ENCODE measurements around the gene C22orf39. TPM values are rescaled to one million over a fixed set of nuclear protein-coding genes. Genes with fewer than 3 reads are reported as not detected.

The C22orf39 gene
- total and polyA plus RNA-seq, 10 of the 15 experiments (the other 5 are each of a cell fraction or from before 2014, with no cell fraction given) = 6.7 to 47.0 (median 26.5) TPM

DNA sequence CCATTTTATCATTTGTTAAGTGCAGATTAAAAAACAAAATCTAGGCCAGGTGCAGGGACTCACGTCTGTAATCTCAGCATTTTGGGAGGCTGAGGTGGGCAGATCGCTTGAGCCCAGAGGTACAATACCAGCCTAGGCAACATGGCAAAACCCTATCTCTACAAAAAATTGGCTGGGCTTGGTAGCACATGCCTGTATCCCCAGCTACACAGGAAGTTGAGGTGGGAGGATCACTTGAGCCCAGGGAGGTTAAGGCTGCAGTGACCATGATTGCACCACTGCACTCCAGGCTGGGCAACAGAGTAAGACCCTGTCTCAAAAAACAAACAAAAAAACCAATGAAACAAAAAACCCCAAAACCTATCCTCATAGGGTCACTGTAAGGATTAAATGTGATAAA, 48.9 kb downstream of the C22orf39 start (continued):
- TF ChIP-seq YBX1 (IDR thresholded peaks at IDR 0.05) (no peak), RUNX3 (IDR thresholded peaks at IDR 0.05; ENCODE audit: low read length) (no peak)

DNA sequence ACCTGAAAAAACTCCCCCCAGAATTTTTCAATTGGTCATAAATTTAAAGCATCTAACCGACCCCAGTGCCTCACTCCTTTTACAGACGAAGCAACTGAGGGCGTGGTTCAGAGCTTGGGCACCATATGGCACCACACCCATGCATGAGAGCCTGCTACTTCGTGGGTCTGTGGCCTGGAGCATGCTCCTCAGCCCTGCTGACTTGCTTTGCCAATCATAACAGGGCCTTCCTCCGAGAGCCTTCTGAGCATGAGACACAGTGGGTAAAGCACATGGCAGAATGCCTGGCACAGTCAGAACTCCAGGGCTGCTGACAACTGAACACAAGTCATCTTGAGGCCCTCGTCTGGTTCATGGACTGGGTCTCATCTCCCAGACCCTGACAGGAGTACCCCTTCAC, 49.3 kb downstream of the C22orf39 start:
- DNase-seq (ENCODE audit: low read depth, low spot score) (no peak), ATAC-seq (no peak), FAIRE-seq (no peak)
- WGBS (ENCODE audit: insufficient coverage, insufficient replicate concordance, low lambda C conversion rate, missing lambda C conversion rate) = 88% methylated on average over 6 of the region's 6 CpGs
- Histone ChIP-seq H3K4me2 (ENCODE audit: control insufficient read depth, insufficient read depth) (no peak overlapping the region), H3K36me3 (ENCODE audit: control insufficient read depth in 2 of 2, insufficient read depth in 2 of 2, low read length in 1 of 2) (peaks cover 13 to 25% of the 10 kb centered on the region in 2 experiments; a peak in 3 of 4 replicates), H3K4me1 (ENCODE audit: control insufficient read depth, insufficient read depth, low read length) (no peaks in the 10 kb centered on the region), H3K9ac (ENCODE audit: control insufficient read depth, insufficient read depth, low read length) (no peak overlapping the region), H3K4me3 (no peak overlapping the region), H4K20me1 (ENCODE audit: control insufficient read depth, insufficient read depth) (no peaks in the 10 kb centered on the region), H3K27ac (ENCODE audit: control insufficient read depth, insufficient read depth) (no peak overlapping the region), H3K9me3 (replicated peaks; ENCODE audit: control insufficient read depth, insufficient read depth, low read length) (no peaks in the 10 kb centered on the region), H2AFZ (ENCODE audit: control insufficient read depth, low read depth, low read length) (no peak overlapping the region), H3K79me2 (ENCODE audit: control insufficient read depth, insufficient read depth, low read length) (no peaks in the 10 kb centered on the region), H3K27me3 (replicated peaks in 1 of 2; ENCODE audit: control insufficient read depth in 2 of 2, insufficient read depth in 2 of 2, low read length in 1 of 2) (no peaks in the 10 kb centered on the region)
- ChIA-PET SMC1A (ENCODE audit: uncharacterized antibody, unreplicated experiment) (no interaction called here), CTCF (no interaction called here), POLR2A (no interaction called here), RAD21 (ENCODE audit: unreplicated experiment) (no interaction called here)
- intact Hi-C loops (cut with micrococcal nuclease; ENCODE audit: unreplicated experiment) (no loop called here), in situ Hi-C loops (cut with MboI) (no loop called here)
- no TSS peak for BruUV-seq (replicated peaks)
- no peak for TF ChIP-seq RELA (IDR thresholded peaks at IDR 0.05; ENCODE audit: borderline replicate concordance, partially characterized antibody)
- TF ChIP-seq DPF2 (IDR thresholded peaks at IDR 0.05) = no peak
- TF ChIP-seq MEF2A (IDR thresholded peaks at IDR 0.05; ENCODE audit: insufficient read depth, low read depth, low read length) = no peak
- TF ChIP-seq SREBF1 (IDR thresholded peaks at IDR 0.05; ENCODE audit: low read length) = no peak
- TF ChIP-seq POU2F2 (IDR thresholded peaks at IDR 0.05; ENCODE audit: borderline replicate concordance, low read depth, low read length) = no peak
- TF ChIP-seq MTA3 (IDR thresholded peaks at IDR 0.05; ENCODE audit: borderline replicate concordance, low read length) = no peak
- no peak for TF ChIP-seq SUZ12 (IDR thresholded peaks at IDR 0.05; ENCODE audit: unreplicated experiment)
- TF ChIP-seq NR2F1 (conservative IDR thresholded peaks at IDR 0.05) = no peak
- TF ChIP-seq, protein P1, sequence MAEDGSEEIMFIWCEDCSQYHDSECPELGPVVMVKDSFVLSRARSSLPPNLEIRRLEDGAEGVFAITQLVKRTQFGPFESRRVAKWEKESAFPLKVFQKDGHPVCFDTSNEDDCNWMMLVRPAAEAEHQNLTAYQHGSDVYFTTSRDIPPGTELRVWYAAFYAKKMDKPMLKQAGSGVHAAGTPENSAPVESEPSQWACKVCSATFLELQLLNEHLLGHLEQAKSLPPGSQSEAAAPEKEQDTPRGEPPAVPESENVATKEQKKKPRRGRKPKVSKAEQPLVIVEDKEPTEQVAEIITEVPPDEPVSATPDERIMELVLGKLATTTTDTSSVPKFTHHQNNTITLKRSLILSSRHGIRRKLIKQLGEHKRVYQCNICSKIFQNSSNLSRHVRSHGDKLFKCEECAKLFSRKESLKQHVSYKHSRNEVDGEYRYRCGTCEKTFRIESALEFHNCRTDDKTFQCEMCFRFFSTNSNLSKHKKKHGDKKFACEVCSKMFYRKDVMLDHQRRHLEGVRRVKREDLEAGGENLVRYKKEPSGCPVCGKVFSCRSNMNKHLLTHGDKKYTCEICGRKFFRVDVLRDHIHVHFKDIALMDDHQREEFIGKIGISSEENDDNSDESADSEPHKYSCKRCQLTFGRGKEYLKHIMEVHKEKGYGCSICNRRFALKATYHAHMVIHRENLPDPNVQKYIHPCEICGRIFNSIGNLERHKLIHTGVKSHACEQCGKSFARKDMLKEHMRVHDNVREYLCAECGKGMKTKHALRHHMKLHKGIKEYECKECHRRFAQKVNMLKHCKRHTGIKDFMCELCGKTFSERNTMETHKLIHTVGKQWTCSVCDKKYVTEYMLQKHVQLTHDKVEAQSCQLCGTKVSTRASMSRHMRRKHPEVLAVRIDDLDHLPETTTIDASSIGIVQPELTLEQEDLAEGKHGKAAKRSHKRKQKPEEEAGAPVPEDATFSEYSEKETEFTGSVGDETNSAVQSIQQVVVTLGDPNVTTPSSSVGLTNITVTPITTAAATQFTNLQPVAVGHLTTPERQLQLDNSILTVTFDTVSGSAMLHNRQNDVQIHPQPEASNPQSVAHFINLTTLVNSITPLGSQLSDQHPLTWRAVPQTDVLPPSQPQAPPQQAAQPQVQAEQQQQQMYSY (CRISPR knock-in tag; IDR thresholded peaks at IDR 0.05) = no peak
- TF ChIP-seq NFYB (IDR thresholded peaks at IDR 0.05; ENCODE audit: insufficient read depth, low read depth, low read length) = no peak
- no peak for TF ChIP-seq FOXM1 (IDR thresholded peaks at IDR 0.05; ENCODE audit: low read depth, low read length)
